Omental fat pad (tissue), 4 donors: ENCODE results near the gene PLCXD3. TPM values are rescaled to one million over a fixed set of nuclear protein-coding genes. Genes with fewer than 3 reads are reported as not detected.

ENCODE experiments used
- ATAC-seq: fragments of 150-250 bp; one replicate; pipeline ENCODE4 v1.9.1; 2016; ENCODE audit warnings: mild to moderate bottlenecking, moderate library complexity; ENCODE audit not compliant: low FRiP score
- DNase-seq: peaks from one replicate; pipeline ENCODE4 v3.0.0-alpha.2; 2019; ENCODE audit warnings: low spot score
- CTCF ChIP-seq, 3 donors: fragments of 450-650 bp; IDR thresholded peaks; one replicate each; pipeline ENCODE4 v1.5.1; 2016 to 2017; ENCODE audit warnings: antibody characterized with exemption in 3 of 3, mild to moderate bottlenecking in 3 of 3, moderate library complexity in 2 of 3
- total RNA-seq, 4 donors: library from RNA; depleted of rRNA; stranded (reverse); fragments of >200 nt; gene quantifications; one replicate each; pipeline ENCODE4 v1.1.0, GENCODE V29; 2016

PLCXD3 gene
- total RNA-seq, 4 donors from 2014 or later, result 2.5 to 12.1 (median 6.4) TPM

- DNase-seq (no peak), ATAC-seq (no peak)
- no peak for TF ChIP-seq CTCF (IDR thresholded peaks at IDR 0.05)
Measured at GRCh38 chr5:41452506-41452905, 57.9 kb downstream of the PLCXD3 start.

- ATAC-seq (no peak), DNase-seq (no peak)
- no peak for TF ChIP-seq CTCF (IDR thresholded peaks at IDR 0.05)
Measured at GRCh38 chr5:41447650-41448510, 62.5 kb downstream of the PLCXD3 start.

GRCh38 chr5:41445937-41446563, 64.4 kb downstream of the PLCXD3 start:
- DNase-seq, result no peak
- no peak for ATAC-seq

GRCh38 chr5:41435276-41435675, 75.1 kb downstream of the PLCXD3 start:
- TF ChIP-seq CTCF (IDR thresholded peaks at IDR 0.05), result no peak
- ATAC-seq (no peak), DNase-seq (no peak)

More at GRCh38 chr5:41445937-41446563, 64.4 kb downstream of the PLCXD3 start:
- no peak for TF ChIP-seq CTCF (IDR thresholded peaks at IDR 0.05)

- no peak for TF ChIP-seq CTCF (IDR thresholded peaks at IDR 0.05)
- DNase-seq (no peak), ATAC-seq (no peak)
Measured at GRCh38 chr5:41433552-41434181, 76.7 kb downstream of the PLCXD3 start.

GRCh38 chr5:41432481-41433253, 77.7 kb downstream of the PLCXD3 start:
- no peak for ATAC-seq
- no peak for TF ChIP-seq CTCF (IDR thresholded peaks at IDR 0.05)
- DNase-seq, result no peak
